Stimulated activated naive CD8-positive, alpha-beta T cell treated with anti-CD3 and anti-CD28 coated beads, Interleukin-15, Interleukin-2, amounts not matched to agents 100 U/mL and 50 U/mL, for 24 hours (primary cell): Measurements from ENCODE around the gene HIVEP3.
A peak's percentile ranks its signal among the peaks of the same experiment; 100 is the strongest.

ENCODE experiments used
- ATAC-seq: fragments of 150-1000 bp; cut with Tn5 transposase; one replicate; pipeline ENCODE4 v1.10.0; 2021
- DNase-seq: peaks from one replicate; pipeline ENCODE4 v3.0.0; 2021

The HIVEP3 gene

DNA sequence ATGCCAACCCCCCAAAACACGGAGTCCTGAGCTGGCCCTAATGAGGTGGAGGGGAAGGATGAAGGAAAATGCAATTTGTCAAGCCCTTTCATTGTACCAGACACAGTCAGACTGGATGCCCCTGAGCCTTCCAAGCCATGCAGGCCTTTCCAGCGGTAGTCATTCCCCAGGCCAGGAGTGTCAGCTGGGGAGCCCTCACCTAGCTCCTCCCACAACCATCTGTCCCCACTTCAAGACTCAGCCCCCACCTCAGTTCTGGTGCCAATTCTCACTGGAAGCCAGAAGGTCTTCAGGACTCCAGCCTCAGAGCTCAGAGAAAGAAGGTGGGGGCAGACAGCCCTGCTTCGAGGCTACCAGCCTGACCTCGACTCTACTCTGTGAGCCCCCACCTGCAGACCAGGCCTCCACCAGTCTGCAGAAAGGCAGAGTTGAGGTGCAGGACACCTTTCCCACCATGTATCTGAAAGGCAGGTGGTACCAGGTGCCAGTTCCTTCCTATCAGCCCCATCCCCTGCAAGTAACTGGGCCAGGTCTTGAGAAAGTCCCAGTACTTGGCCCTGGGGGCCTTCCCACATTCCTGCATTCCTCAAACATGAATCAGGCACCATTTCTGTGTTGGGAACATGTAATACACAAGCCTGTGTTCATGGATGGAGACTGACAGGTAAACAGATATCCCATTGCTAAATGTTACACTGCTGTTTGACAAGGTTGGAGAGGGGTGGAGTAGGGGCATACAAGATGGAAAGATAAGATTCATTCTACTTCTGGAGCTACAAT lies 253.7 kb downstream of the HIVEP3 start:
- no peak for DNase-seq
- no peak for ATAC-seq

DNA sequence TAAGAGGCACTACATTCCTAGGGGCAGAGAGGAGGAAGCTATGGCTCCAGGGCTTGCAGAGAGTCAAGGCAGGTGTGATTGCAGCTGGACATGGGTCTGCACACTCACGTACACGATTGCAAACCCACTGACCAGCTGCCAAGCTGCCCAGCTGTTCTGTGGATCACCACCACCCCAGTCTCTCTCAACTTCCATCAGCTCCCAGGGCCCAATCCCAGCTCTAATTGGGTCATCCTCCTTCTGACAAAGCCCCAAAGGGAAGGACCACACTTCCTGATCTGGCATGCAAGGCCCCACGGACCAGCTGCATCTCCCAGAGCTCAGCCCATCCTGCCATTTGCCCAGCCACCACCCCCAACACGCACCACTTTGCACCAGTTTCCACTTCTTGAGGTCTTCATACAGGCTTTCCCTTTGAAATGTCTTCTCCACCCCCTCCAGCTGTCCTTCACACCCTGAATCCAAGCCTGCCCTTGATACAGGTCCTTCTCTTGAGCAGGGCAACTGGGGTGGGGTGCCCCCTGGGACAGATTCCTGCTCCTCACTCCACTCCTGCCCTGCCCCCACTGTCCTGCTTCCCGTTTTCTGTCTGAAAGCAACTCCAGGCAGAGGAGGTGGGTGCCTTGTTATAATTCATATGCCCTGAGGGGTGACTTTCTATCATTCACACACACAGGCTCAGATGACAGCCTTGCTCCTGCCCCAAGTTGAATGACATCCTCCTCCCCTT lies 254.9 kb downstream of the HIVEP3 start:
- DNase-seq (no peak), ATAC-seq (no peak)

DNA sequence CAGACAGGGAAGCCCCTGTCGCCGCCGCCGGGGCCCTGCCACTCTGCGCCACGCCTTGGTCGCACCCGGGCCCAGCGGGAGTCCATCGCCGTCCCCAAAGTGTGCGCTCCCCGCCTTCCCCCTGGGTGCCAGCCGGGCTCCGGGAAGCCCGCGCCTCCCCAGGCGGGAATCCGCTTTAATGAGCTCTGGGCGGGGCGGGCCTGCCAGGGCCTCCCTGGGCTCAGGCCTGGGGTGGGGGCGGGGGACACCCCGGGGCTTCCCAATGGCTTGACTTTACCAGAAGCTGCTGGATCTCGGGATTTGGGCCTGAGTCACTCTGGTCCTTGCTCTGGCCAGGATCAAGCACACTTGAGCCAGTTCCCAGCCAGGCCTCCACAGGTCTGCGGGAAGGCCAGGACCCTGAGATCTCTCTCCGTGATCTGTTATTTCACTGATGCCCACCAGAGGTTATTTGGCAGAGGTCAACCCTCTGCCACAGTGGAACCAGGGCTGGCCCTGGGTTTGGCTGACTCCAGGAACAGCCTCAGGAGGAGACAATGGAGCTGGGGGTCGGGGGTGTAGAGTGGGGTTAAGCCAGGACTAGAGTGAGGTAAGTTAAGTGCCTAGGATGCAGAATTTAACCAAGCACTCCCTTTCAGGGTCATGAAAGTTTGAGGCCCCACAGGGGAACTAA lies 255.8 kb downstream of the HIVEP3 start:
- DNase-seq (no peak), ATAC-seq (no peak)

DNA sequence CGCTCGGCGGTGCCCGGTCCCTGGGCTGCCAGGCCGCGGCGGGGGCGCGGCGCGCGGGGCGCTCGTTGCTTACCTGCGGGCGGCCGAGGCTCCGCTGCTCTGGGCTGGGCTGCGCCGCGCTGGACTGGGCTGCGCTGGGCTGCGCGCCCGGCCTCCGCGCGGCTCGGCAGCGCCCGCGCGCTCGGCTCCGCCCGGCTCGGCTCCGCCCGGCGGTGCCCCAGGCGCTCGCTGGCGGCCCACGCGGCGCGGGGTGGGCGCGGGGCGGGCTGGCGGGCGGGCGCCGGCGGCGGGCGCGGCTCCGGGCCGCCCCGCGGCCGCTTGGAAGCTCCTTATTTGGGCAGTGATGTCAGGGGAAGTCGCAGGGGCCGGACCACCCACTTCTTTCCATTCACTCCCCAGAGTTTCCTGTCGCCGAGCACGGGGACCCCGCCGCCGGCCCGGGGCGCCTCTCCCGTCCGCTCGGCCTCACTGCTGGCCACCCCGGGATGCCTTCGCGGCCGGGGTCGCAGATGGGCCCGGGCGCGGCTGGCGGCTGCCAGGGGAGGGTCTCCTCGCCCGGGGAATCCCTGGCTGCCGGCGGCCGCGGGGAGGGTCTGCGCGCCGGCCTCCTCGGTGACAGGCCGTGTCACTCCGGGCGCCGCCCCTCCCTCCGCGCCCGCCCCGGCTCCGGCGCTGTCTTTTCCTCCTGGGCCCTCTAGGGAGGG lies 256.5 kb downstream of the HIVEP3 start:
- DNase-seq: peak; percentile 82

DNA sequence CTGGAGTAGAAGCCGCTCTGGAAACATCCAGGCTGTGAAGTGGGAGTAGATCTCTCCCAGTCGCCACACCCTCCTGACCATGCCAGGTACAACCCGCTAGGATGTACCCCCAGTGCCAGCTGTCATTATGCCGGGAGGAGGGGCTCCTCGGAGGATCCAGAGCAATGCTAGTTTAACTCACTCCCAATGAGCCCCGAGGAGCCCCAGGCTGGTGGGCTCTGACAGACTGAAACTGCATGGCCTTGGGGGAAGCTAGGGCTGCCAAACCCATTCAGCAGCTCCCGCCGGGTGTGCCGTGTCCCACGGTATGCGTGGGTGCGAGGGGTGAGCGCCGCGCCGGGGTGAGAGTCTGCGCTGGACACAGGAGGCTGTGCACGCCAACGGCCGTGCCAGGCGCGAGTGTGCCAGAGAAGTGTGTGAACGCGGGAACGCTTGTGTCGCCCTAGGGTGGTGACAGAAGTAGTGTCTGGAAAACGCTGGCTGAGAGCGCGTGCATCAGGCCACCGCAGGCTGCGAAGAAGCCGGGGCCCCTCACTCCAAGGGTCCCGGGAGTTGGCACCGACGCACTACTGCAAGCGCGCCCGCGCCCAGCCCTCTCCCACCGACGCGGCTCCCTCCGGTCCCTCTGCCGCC lies 257.2 kb downstream of the HIVEP3 start:
- ATAC-seq: peak; percentile 4
- peak; percentile 37 for DNase-seq

More for the DNA sequence above, 256.5 kb downstream of the HIVEP3 start:
- peak; percentile 81 for ATAC-seq

DNA sequence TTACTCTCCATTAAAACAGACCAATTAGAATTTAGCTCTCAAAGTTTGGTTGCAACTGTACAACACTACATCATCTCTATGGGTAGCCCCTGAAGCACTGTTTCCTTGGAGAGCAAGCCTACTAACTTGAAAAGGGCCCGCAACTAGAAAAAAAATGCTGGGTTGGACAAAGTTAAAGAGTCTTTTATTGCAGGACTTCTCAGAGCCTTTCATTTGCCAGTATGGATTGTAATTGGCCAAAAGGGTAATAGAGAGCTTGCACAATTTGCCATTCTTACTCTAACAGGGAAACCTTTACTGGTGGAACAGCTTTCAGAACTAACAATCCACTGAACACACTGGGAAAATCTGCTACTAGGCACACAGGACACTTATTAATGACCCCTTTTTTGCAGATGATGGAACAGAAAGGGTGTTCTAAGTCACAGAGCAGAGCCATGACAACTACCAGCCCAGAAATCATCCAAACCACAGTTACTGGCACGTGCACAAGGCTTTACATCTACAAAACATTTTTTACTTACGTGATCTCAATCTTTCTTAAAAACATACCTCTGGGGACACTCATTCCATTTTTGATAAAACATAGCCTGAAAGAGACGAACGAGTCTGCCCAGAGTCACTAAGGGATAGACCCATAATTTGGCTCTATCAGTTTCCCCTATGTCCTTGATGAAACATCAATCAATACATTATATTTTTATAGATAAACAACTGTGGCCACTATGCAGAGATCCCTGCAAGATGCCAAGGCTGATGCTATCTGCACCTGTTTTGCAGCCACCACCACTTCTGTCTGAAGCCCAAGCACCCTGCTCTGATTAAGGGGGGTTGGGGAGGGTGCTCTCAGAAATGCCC lies 257.9 kb downstream of the HIVEP3 start:
- DNase-seq (no peak), ATAC-seq (no peak)

DNA sequence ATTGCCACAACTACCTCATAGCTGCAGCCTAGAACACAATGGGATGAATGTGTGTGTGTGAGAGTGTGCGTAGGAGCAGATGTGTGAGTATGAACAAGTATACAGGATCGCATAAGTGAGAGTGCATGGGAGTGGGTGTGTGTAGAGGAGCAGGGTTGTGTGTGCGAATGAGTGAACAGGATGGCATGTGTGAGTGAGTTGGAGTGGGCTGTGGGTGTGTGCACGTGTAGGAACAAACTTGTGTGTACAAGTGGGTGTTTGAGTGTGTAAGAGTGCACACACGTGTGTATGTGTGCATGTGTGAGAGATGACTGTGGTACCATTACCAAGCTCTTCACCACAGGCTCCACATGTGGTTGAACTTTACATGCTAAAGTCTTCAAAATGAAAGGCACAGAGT lies 258.8 kb downstream of the HIVEP3 start:
- DNase-seq: no peak
- no peak for ATAC-seq

DNA sequence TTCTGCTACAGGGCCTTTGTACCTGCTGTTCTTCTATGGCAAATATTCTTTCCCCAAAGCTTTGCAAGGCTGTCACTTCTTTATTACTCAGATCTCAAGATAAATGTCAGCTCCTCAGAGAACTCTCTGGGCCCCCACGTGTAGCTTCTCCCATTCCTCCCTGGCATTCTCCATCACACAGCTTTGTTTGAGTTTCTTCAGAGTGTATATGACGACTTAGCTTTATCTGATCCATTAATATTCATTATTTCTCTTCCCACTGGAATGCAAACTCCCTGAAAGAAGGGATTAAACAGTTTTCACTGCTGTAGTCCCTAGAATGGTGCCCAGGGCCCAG lies 259.6 kb downstream of the HIVEP3 start:
- no peak for ATAC-seq
- no peak for DNase-seq

DNA sequence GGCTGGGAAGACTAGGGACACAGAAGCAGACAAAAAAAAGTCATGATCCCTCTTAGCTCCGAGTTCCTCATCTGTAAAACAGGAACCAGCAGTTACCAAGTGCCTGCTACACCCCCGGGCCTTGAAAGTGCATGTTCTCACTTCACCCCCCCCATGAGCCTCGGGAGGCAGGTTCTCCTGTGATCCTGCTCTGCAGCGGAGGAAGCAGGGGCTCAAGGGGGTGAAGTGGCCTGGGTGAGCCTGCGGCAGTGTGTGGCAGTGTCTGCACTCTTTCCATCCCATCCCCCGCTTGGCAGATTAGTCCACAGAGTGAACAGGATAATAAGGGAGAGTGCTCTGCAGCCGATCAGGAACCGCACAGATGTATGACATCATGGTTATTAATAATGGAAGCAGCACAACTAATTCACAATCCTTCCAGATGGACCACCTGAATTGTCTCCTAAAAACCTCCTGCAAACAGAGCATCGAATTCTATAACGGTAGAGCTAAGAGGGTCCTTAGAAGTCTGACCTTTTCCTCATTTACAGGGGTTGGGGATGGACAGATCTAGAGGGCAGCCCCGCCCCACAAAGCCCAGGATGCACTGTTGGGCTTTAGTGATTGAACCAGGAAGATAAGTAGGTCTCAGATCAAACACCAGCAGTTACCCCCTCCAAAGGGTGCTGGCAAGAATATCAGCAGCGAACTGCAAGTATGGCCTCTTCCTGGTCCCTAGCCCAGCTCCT lies 260.1 kb downstream of the HIVEP3 start:
- DNase-seq (no peak), ATAC-seq (no peak)

DNA sequence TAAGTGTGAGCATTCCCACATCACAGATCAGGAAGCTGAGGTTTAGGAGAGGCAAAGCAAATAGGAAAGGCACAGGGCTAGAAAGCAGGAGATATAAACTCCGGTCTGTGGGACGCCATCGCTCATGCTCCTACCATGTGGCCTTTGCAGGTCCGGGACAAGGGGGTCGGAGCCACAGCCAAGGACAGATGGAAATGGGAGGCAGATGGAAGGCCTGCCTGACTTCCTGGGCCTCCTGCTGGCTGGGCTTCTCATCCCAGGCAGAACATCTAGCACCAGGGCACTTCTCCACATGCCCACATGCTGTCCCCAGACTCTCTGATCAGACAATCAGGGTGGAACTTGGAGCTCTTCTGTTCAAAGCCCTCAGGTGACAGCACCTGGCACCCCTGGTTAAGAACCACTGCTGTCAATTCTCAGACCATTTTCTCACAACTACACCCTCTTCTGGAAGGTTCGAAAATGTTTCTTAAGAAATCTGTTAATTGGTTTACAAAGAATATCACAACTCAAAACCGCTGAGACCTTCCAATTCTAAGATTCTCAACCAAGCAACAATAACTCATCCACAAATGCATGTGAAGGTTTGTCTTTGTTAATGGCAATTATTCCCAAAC lies 260.9 kb downstream of the HIVEP3 start:
- DNase-seq: no peak
- no peak for ATAC-seq

DNA sequence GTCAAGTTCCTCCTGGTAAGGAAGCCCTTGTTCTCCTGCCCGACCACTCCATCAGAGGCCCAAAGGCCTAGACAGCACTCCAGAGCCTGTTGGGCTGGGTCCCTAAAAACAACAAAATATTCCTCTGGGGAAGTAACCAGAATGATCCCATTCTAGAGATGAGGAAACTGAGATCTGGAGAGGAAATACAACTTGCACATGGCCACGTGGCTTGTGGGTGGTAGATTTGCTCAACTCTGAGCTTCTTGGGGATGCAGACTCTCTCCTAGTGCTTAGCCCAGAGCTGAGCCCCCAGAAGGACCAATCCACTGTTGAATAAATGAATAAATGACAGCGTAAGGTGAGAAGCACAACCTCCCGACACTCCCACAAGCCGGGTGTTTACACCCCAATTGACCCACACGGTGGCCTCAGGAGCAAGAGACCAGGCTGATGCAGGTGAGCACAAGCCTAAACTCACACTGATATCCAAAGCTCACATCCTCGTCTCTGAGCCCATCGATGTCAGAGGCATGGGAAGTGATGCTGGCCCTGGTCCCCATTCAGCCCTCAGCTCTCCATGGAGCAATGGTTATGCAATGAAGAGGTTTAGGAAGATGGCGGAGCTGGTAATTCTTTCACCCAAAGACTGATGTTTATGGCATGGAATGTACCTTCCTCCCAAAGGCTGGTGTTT lies 261.8 kb downstream of the HIVEP3 start:
- ATAC-seq: no peak
- no peak for DNase-seq

DNA sequence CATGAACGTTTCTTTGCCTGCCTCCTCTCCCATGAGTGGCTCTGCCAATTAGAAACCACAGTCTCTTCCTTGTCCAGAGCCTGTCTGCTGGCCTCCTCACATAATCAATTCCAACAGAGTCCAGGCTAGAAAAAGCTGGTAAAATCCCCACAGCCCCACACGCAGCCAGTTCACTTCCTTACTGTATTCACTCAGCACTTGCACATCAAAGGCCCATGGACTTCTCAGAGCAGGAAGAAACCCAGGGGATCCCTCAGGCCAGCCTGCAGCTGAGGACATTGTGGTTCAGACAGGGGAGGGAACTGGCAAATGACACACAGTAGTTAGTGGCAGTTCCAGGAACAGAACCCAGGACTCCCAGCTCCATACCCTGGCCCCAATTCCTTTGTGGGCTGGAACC lies 262.7 kb downstream of the HIVEP3 start:
- DNase-seq (no peak), ATAC-seq (no peak)

DNA sequence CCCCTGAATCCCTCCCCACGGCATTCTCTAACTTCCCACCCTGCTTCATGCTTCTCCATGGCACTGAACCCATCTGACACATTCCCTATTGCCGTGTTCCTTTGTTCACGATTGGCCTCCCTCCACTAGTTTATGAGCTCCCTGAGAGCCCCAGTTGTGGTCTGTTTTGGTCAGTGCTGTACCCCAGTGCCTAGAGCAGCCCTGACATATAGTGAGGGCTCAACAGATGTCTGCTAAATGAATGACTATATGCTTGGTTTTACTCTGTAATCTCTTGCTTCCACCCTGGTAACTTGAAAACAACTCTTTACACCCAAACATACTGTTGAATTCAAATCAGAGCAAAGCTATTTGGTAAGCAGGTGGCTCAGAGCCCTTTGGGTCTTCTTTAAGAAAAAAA lies 263.1 kb downstream of the HIVEP3 start:
- no peak for ATAC-seq

DNA sequence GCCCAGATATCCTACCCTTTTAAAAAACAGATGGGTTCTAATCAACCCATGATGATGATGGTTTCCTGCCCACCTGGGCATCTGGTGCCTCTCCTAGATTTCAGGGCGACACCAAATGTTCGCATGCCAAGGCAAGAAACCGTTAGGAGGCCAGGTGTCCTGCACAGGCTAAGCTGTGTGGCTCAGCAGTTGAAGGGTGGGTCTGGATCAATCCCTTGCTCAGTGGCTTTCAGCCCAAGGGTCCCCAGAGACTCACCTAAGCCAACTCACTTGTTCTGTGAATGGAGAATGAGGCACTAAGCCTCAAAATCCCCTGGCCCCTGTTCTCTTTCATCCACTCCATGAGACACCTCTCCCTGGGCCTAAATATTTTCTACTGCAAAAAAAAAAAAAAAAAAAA lies 265.1 kb downstream of the HIVEP3 start:
- ATAC-seq (no peak), DNase-seq (no peak)

More for the DNA sequence above, 263.1 kb downstream of the HIVEP3 start:
- no peak for DNase-seq

DNA sequence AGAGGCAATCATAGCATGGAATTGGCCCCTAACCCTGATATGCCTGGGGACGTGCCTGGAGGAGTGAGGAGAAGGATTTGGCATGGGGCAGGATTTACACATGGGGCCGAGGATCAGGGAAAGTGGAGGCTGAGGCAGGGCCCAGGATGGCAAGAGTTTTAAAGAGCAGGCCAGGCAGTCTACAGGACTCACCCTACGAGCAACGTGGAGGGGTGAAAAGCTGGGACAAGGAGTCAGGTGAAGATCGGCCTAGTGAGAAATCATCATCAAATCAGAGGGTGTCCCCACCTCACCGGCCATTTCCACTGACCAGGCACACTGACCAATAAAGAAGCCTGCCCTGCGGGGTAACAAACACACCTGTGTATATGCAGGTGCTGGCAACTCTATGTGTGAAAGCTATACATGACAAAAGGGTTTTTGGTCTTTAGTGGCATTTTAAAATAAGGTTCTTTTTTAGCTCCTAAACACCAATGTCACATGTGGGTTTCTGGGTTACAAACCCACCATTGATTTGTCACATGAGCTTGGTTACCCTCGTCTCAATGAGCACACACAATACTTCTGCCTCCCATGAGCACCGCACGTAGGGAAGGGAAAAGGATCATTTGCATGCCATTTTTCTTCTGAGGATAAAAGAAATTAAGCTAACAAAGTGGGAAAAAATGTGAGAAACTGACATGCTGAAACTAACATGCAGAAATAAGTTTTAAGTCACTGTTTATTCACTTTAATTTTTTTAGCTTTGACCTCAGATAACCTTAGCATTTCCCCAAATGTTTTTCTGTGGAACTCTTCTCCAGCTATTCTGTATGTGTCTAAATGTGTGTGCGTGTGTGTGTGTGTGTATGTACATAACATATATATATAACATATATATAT lies 266.1 kb downstream of the HIVEP3 start:
- ATAC-seq (no peak), DNase-seq (no peak)

DNA sequence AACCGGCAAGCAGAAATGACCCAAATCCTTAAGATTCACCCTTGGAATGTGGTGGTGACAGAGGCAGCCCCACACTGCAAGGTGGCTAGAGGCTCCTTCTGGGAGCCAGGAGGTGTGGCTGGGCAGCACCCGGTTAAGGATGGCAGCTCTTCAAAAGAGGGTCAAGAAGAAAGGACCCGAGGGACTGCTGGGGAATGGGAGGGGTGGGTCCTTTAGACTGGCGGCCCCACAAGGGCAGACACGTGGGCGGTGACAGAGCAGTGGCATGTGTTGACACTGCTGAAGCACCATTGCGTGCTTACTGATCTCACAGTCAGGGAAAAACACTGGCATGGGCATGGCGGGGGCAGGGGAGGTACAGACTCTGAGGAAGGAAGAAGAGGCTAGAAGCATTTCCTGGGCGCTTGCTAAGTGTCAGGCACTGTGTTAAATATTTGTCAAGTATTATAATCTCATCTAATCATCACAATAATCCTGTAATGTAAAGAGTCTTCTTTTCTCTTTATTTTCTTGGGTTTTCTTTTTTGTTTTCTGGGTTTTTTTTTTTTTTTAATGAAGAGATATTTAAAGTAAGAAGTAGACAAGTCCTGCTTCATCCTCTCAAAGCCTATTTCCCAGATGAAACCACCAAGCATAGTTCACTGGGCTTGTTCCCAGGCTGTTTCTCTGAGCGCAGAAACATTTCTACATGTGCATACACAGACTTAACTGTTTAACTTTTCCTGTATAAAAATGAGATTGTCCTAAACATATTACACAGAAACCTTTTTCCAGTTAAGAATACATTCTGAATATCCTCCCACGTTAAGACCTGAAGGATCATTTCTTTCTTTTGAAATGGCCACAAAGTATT lies 268.5 kb downstream of the HIVEP3 start:
- DNase-seq: peak; percentile 55
- ATAC-seq: peak; percentile 58

DNA sequence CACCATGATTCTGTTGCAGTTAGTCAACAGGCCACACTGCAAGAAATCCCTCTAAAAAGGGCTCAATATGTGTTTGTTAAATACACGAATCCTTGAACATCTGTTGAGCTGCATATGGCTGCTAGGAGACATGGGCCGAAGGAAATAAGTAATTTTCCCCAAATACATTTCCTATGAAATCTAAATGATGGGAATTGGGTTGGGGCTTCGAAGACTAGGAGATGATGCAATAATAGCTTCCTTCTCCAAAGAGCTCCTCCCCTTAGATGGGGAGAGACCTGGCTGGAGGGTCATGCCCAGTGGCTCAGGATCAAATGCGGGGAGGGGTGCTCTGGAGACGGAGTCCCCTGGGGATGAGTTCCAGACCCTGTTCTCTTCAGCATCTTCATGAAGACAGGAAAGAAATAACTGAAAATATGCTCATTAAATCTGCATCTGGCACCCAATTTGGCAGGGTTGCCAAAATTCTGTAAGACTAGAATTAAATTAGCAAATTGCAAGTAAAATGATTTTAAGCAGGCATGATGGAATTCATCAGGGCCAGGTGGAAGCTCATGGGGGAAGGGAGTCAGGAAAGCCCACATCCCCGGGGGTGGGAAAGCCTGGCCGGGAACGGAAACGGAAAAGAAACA lies 269.2 kb downstream of the HIVEP3 start:
- no peak for DNase-seq
- no peak for ATAC-seq
